Muscle of arm (tissue), 12 donors: Measurements from ENCODE around the gene IFNGR2. TPM values are rescaled to one million over a fixed set of nuclear protein-coding genes. Genes with fewer than 3 reads are reported as not detected.
"Not testable (repeated sequence)": the region's sequence is repeated elsewhere in the genome, so short reads cannot be mapped to it uniquely, and the experiment has no call there.

Source experiments
- DNase-seq: peaks from one replicate; pipeline ENCODE4 v3.0.0-alpha.2; 2013
- polyA plus RNA-seq, 12 donors: library from polyadenylated mRNA; unstranded; fragments of 120-200 nt; gene quantifications; one replicate each; pipeline ENCODE4 v1.2.1, GENCODE V29; 2013; ENCODE audit not compliant: insufficient read length in 12 of 12

The IFNGR2 gene
- polyA plus RNA-seq, 12 donors: 49.3 to 90.4 (median 54.2) TPM; not detected in 1

DNA sequence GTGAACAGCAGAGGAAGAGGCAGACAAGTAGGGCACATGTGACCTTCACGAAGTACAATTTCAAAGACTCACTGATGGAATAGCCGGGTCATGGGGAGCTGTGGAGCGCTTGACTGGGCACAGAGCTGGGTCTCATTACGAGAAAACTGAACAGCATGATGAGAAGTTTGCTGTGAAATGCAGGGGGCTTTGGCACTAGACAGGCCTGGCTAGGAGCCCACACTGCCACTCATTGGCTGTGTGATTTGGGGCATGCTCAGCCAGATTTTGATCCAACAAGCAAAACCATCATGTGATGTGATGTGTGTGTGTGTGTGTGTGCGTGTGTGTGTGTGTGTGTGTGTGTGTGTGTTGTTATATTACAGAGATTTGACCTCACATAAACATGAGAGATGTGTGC is 4.9 kb upstream of the IFNGR2 start:
- no peak for DNase-seq

DNA sequence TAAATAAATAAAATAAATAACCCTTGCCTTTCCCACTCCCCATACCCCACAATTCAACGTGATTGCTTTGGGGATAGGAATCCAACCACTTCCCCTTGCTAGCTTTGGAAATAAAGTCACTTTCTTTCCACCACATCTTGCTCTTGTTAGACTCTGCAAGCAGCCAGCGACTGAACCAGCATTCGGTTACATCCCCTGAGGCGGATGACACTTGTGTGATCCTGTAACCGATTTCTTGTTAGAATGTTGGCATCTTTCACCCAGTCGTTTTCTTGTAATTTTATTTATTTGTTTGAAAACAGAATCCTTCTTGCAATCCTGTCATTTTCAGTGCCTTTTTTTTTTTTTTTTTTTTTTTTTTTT is 1.6 kb upstream of the IFNGR2 start:
- no peak for DNase-seq

DNA sequence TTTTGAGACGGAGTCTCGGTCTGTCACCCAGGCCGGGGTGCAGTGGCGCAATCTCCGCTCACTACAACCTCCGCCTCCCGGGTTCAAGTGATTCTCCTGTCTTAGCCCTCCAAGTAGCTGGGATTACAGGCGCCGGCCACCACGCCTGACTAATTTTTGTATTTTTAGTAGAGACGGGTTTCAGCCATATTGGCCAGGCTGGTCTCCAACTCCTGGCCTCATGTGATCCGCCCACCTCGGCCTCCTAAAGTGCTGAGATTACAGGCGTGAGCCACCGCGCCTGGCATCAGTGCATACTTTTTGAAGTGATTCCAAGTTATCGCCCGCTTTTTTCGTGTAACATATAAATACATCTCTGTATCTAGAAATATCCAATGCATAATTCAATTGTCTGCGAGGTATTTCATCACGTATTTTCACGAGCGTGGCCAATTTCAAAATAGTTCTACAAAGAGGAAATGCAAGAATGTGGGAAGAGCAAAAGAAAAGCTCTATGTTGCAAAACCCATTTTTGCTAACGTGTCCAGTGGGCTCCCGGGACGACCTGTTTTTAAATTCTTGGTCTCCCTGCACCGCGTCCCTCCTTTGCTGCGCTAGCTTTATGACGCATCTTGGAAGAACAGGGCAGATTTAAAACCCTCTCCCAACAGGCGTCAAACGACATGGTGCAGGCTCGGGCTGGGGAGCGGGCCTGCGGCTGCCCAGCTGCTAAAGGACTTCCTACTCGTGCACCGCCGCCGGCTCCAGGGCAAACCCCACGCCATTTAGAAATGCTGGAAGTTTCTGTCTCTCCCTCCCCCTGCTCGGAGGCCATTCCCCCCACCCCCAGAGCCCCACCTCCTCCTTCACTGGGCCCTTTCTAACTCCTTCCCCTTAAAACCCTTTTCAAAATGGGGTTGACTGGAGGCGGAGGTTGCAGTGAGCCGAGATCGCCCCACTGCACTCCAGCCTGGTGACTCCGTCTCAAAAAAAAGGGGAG is 923 bp upstream of the IFNGR2 start:
- DNase-seq: no peak

DNA sequence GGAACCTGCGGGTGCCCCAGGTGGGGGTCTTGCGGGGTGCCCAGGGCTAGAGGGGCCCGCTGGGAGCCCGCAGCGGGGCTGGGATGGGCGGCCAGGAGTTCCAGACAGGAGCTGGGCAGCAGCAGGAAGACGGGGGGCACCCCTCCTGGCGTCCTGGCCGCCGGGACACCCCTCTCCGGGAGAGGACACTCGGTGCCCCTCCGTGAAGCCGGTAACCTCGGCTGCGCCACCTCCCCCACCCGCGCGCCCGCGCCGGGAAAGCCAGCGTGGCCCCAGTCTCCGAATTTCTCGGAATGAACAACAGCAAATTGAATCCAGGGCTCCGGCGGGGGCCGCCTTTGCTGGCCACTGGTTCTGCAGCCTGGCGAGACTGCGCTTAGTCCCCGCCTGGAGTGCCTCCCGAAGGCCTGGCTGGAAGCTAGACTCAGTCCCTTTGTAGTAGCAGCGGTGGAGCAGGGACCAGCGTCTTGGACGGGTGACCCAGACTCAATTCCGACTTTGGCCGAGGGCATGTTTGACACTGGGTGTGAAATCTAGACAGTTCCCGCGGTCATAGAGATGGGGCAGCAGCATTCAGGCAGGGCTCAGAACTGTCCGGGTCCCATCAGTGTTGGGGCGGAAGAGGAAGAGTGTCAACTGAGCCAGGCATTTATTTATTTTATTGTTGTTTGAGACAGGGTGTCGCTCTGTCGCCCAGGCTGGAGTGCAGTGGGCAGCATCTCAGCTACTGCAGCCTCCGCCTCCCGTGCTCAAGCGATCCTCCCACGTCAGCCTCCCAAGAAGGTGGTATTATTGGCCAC is 773 bp downstream of the IFNGR2 start:
- DNase-seq: no peak

DNA sequence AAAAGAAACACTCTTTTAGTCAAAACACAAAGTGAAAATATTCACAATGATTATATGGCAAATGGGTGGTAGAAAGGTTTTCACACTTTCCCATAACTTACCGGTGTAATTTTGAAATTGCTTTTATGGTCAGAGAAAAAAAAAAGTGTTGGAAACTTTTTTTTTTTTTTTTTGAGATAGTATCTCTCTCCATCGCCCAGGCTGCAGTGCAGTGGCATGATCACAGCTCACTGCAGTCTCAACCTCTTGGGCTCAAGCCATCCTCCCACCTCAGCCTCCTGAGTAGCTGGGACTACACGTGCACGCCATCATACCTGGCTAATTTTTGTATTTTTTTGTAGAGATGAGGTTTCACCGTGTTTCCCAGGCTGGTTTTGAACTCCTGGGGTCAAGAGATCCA is 3.3 kb downstream of the IFNGR2 start:
- no peak for DNase-seq

DNA sequence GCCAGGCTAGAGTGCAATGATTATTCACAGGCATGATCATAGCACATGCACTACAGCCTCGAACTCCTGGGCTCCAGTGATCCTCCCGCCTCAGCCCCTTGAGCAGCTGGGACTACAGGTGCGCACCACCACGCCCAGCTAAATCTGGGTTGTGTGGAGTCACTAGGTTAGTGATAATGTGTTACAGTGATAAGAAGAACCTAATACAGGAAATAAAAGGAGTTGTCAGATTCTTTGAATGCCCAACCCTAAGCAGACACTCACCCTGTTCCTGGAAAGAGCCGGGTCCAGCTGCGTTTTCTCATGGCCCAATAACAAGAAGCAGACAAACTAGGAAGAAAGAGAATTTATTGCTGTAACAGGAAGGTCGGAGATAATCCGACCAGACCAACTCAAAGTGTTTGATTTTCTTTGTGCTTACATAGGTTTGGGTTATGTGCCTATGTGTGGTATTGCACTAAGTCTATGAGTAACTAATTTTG is 8.8 kb downstream of the IFNGR2 start:
- DNase-seq: no peak

DNA sequence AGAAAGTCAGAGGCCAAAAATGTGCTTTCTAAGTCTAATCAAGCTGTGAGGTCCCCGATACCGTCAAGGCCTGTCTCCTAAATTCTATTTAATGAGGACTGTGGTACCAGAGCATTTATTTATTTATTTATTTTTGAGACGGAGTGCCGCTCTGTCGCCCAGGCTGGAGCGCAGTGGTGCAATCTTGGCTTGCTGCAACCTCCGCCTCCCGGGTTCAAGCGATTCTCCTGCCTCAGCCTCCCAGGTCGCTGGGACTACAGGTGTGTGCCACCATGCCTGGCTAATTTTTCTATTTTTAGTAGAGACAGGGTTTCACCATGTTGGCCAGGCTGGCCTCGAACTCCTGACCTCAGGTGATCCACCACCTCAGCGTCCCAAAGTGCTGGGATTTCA is 9.2 kb downstream of the IFNGR2 start:
- DNase-seq: not testable (repeated sequence)

DNA sequence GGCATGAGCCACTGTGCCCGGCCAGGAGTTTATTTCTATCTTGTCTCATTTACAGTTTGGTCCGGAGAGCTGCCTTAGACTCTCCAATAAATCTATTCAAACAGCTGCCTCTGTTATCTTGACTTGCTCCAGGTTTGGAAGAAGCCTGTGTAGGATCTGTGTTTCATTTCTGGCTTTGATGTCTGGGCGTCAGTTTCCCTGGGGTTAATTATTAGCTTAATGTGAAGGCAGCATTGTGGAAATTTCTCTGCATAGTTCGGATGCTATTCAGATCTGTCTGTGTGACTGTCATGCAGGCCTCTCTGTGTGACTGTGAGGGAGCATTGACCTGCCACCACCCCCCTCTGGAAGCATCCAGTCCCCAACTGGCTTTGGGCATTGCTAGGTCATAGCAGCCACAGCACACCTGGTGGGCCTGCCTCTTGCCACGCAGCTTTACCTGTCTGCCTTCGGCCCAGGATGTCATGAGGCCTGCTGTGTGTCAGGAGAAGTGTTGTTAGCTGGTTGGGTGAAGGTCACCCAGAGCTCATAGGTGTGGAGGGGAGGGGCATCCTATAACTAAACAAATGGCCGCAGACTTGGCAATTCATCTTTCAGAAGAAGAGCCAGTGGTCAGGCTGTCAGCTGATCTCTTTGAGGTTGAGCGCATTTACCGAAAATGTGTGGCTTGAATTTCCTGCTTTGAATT is 9.8 kb downstream of the IFNGR2 start:
- no peak for DNase-seq

DNA sequence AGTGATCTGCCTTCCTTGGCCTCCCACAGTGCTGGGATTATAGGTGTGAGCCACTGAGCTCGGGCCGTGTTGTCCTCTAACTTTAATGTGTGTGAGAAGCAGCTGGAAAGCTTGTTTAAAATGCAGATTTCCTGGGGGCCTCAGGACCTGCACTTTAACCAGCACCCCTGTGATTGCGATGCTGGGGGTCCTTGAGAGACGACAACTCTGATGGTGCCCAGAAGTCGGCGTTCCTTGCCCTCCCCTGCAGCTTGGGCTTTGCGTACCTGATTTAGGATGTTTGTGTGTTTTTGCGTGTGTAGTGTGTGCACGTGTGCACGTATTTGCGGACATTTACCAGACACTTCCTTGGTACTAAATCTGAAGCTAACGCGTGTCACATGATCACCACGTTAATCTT is 10.9 kb downstream of the IFNGR2 start:
- DNase-seq: no peak

DNA sequence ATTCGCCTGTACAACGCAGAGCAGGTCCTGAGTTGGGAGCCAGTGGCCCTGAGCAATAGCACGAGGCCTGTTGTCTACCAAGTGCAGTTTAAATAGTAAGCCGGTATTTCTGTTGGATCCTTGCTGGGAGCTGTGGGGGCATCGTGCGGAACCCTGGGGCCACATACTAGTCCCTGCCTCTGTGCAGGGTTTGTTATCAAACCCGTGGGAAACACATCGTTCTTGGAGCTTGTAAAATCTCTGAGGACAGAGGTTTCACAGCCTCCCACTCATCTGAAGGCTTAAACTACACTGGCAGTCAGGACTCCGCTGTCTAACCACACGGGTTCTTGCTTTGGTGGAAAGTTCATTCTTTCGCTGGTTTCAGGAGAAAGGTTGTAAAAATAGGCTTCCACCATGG is 11.7 kb downstream of the IFNGR2 start:
- DNase-seq: no peak

DNA sequence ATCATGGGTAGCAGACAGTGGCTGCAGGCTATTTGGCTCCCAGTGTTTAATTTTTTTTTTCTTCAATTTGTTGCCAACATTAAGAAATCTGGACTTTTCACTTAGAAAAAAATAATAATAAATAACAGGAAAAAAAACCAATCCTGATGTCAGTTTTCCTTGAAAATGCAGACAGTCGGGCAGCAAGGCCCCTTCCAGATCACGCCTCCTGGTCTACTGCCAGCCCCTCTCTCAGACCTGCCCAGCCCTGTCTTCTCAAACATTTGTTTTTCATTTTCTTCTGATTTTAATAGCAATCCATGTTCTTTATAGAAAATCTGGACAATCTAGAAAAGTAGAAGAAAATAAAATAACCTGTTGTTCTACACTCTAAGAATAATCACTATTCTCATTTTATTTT is 15.5 kb downstream of the IFNGR2 start:
- DNase-seq: peak; percentile 72

DNA sequence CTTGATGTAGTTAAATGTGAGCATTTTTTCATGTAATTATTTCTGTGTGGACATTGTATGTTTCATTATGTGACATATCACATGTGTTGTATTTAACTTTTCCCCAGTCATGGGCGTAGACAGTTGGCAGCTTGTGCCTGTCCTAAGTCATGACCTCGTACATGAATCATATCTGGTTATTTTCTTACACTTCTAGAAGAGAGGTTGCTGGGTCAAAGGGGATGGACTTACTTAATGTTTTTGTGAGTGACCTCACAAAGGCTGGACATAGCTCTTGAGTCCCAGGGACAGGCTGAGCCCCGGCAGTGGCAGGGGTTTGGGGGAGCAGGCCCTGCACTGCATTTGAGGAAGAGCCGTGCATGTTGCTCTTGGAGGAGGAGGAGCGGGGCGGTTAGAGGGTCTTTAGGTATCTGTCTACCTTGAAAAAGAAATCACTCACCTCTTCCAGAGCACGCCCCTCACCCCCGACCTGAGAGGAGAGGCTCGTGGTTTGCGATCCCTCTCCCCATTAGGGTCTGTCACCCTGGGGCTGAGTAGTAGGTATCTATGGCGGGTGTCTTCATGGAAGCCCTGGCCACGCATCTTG is 16.4 kb downstream of the IFNGR2 start:
- DNase-seq: no peak

DNA sequence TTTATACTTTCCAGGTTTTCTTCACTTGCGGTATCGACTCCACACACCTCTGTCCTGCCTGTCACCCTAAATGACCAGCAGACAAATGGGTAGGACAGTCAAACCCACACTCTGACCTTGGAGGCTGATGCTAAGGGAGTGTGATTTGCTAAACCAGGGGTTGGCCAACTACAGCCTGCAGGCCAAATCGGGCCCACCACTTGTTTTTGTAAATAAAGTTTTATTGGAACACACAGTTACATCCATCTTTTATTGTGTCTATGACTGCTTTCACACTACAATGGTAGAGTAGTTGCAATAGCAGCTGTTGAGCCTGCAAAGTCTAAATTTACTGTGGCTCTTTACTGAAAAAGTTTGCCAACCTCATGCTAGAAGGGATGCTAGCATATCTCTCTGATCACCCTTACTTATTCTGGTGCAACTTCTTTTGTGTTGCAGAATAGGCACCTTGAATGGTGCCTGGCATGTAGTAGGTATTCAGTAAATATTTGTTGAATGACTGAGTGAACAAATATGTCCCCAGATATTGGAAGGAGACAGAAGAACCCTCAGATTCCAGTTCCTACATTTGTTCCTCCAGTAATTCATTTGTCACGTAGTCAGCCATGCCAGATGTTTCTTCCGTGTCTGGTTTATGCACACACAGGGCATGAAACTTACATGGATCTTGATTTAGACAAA is 18.6 kb downstream of the IFNGR2 start:
- DNase-seq: no peak

DNA sequence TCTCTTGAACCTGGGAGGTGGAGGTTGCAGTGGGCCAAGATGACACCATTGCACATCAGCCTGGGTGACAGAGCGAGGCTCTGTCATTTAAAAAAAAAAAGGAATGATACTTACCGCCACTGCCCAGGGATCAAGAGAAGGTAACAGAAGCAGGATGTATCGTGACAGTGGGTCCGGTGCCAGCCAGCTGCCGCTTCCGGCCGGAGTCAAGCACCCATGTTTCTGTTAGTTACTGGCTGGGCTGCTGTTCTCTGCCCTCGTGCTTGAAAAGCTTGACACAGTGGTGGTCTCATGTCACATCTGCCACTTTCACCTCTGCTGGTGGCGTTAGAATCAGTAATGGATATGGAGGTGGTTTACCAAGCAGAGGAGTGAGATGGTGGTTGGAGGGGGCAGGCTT is 21.0 kb downstream of the IFNGR2 start:
- no peak for DNase-seq

DNA sequence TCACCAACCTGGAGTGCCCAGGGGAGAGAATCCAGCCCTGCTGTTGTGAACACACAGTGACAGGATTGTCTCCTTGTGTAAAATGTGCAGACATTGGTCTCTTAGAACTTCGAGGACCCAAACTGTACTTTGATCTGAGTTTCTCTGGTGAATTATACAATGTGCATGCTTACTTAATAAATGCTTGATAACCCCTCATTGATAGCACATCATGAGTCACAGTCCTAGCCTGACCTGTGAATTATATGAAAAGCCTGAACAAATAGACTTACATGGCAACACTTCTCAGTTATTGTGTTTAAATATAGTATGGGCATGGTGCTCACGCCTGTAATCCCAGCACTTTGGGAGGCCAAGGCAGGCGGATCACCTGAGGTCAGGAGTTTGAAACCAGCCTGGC is 22.6 kb downstream of the IFNGR2 start:
- DNase-seq: no peak

DNA sequence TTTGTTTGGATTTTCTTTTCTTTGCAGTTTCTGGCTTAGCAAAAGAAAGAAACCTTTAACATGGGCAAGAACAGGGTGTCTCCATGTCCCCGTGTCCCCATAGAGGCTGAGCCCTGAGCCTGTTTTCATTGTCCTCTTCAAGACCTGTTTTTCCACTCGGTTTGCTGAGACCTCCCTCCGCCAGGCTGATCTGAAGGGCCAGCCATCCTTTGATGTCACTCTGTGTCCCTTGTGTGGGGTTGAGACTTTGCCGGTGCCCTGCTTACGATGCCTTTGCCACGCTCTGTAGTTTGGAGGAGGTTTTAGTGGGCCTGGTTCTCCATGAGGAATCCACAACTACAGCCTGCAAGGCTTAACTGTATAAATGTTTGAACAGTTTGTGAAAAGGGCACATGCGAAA is 23.8 kb downstream of the IFNGR2 start:
- no peak for DNase-seq

DNA sequence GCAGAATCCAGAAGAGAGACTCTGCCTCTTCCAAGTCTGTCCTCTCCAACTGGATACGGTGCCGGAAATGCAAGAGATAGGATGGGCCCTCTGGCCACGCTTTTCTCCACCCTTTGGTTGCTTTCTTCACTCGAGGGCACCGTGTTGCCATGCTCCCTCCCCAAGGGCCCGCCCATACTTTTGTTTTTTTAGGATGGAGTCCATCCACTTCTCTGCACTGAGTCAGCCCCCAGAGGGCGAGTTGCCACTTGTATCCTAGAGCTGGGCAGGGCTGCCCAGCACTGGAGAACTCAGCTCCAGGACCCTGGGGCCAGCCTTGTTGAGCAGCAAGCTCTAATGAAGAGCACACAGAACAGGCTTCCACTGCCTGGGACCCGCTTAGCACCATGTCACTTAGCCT is 25.5 kb downstream of the IFNGR2 start:
- no peak for DNase-seq

DNA sequence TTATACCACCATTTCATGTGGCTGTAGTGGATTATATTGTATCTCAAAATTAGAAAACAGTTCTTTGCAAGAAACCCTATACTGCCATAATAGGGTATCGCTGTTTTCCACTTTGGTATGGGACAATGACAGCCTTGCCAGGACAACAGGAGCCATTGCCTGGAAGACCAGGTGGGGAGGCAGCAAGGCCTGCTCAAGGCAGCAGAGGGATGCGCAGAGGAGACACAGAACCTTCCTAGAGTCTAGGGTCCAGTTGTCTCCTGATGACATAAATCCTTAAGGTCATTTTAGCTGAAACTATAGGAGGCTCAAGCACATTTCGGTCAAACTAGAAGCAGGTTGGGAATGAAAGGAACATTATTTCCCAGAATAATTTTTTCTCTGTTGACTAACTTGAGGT is 27.6 kb downstream of the IFNGR2 start:
- DNase-seq: no peak

DNA sequence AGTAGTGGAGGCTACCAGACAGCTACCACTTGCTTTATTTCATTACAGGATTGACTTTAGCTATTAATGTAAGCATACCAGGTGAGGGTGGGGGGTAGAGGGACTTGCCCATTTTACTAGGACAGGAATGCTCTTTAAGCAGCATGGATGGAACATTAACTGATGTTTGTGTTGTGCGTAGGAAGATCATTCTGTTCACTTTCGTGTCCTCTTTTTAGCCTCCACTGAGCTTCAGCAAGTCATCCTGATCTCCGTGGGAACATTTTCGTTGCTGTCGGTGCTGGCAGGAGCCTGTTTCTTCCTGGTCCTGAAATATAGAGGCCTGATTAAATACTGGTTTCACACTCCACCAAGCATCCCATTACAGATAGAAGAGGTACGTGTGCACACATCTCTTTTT is 29.3 kb downstream of the IFNGR2 start:
- no peak for DNase-seq

DNA sequence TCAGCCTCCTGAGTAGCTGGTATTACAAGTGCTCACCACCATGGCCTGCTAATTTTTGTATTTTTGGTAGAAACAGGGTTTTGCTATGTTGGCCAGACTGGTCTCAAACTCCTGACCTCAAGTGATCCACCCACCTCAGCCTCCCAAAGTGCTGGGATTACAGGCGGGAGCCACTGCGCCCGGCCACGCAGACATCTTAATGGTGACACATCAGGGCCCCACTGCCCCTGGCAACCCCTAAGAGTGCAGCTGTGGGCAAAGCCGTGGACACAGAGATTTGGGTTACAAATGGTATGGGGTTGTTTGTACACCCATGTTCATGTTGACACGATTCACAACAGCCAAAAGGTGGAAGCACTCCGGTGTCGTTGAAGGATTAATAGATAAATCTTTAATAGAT is 29.8 kb downstream of the IFNGR2 start:
- DNase-seq: no peak

DNA sequence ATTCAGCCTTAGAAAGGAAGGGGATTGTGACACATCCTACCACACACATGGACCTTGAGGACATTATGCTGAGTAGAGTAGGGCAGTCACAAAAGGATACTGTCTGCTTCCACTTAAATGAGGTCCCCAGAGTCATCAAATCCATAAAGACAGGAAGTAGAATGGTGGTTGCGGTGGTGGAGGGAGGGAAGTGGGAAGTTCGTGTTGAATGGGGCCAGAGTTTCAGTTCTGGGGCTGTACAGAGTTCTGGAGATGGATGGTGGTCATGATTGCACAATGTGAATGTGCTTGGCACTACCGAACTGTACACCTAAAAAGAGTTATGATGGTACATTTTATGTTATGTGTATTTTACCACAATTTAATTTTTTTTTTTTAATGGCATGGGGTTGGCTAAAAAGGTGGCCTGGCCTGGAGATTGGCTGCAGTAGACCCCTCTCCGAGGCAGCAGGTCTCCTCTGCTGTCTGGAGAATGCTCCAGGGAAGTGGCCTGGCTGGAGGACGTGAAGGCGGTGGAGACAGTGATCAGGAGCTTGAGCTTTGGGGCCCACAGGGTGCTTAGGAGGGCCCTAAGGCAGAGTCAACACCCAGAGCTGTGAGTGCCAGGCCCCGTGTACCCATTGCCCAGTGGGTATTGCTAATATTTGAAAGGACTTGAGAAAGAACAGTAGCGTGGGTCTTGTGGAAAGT is 30.4 kb downstream of the IFNGR2 start:
- no peak for DNase-seq
